HepG2 (cell line): Measurements from ENCODE around the gene TEAD4. TPM values are rescaled to one million over a fixed set of nuclear protein-coding genes. Genes with fewer than 3 reads are reported as not detected.

Experiments used
- ATAC-seq: fragments of 200-7000 bp; cut with Tn5 transposase; 3 replicates; pipeline ENCODE4 v1.9.1; 2020; ENCODE audit warnings: mild to moderate bottlenecking, moderate library complexity
- BruUV-seq: library from RNA; stranded (reverse); fragments of 400-500 nt; replicated peaks from 2 replicates; lab custom pipeline; 2021; lab: Mats Ljungman, UMichigan
- CTCF ChIA-PET: fragments of 300-600 bp; formaldehyde crosslinking; extraction: SDS; loops from one replicate; lab custom pipeline; 2021; ENCODE audit warnings: low total read pairs, inconsistent platforms, low intra/inter-chr PET ratio; lab: Yijun Ruan, JAX
- POLR2A ChIA-PET: fragments of 350-600 bp; sonication (Branson Sonifier 250); formaldehyde crosslinking; loops from one replicate; lab custom pipeline; 2020; ENCODE audit warnings: antibody characterized with exemption, inconsistent platforms; lab: Yijun Ruan, JAX
- DNase-seq: peaks from one replicate; pipeline ENCODE4 v3.0.0-alpha.2; 2015; ENCODE audit warnings: low spot score
- FAIRE-seq: peaks from 3 replicates; lab custom pipeline; 2011; peaks lifted over from hg19 to GRCh38; lab: Jason Lieb, UNC
- H2AFZ ChIP-seq: one replicate; pipeline ENCODE4 v1.6.1; 2011; ENCODE audit warnings: low read length, inconsistent platforms
- H3K27ac ChIP-seq: fragments of 300-600 bp; 3 replicates; pipeline ENCODE4 v1.8.0; 2011; ENCODE audit warnings: mixed run types, mild to moderate bottlenecking, mixed read lengths, low read length, inconsistent platforms; ENCODE audit not compliant: insufficient read depth; ENCODE audit errors: extremely low read length
- H3K27me3 ChIP-seq, 2 experiments: fragments of 200-600 bp in 1 of 2; 2 replicates in 1 of 2; 3 replicates in 1 of 2; pipeline versions ENCODE4 v1.6.0 to v1.8.0; 2011; ENCODE audit warnings: low read length in 2 of 2, mild to moderate bottlenecking in 2 of 2, moderate library complexity in 2 of 2, inconsistent platforms in 1 of 2; ENCODE audit not compliant: insufficient read depth in 2 of 2, control insufficient read depth in 1 of 2
- H3K36me3 ChIP-seq, 2 experiments: fragments of 200-600 bp in 1 of 2; replicated peaks in 1 of 2; 2 replicates in 1 of 2; 3 replicates in 1 of 2; pipeline versions ENCODE4 v1.5.1 to v1.8.0; 2011; ENCODE audit warnings: low read length in 2 of 2, inconsistent platforms in 1 of 2; ENCODE audit not compliant: insufficient read depth in 2 of 2, control insufficient read depth in 1 of 2
- H3K4me1 ChIP-seq: 2 replicates; pipeline ENCODE4 v1.5.1; 2012; ENCODE audit warnings: low read length, inconsistent platforms; ENCODE audit not compliant: insufficient read depth
- H3K4me2 ChIP-seq: 2 replicates; pipeline ENCODE4 v1.6.0; 2011; ENCODE audit warnings: low read depth, low read length, inconsistent platforms
- H3K4me3 ChIP-seq, 3 experiments: fragments of 200-600 bp in 1 of 3; sonication (generic), shearing (Covaris generic) in 1 of 3; replicated peaks in 1 of 3; 2 replicates each; pipeline ENCODE4 v1.5.1; 2011 to 2016; ENCODE audit warnings: low read length in 3 of 3, inconsistent platforms in 2 of 3, low read depth in 2 of 3, mild to moderate bottlenecking in 2 of 3, control low read depth in 1 of 3, mixed read lengths in 1 of 3; ENCODE audit not compliant: insufficient read depth in 1 of 3
- H3K79me2 ChIP-seq: one replicate; pipeline ENCODE4 v1.6.1; 2011; ENCODE audit warnings: low read length, inconsistent platforms; ENCODE audit not compliant: insufficient read depth
- H3K9ac ChIP-seq: 2 replicates; pipeline ENCODE4 v1.6.0; 2011; ENCODE audit warnings: mild to moderate bottlenecking, low read depth, low read length, inconsistent platforms; ENCODE audit not compliant: insufficient read depth
- H3K9me3 ChIP-seq: 2 replicates; pipeline ENCODE4 v1.5.1; 2012; ENCODE audit warnings: mild to moderate bottlenecking, low read length
- H4K20me1 ChIP-seq: 2 replicates; pipeline ENCODE4 v1.6.0; 2011; ENCODE audit warnings: inconsistent platforms, mild to moderate bottlenecking, low read length, moderate library complexity; ENCODE audit not compliant: insufficient read depth
- ARID5B ChIP-seq: IDR thresholded peaks from 2 replicates; pipeline ENCODE4 v1.4.0; 2020; ENCODE audit warnings: mild to moderate bottlenecking, missing genetic modification reagents
- CERS6 ChIP-seq: sonication (generic); formaldehyde crosslinking; IDR thresholded peaks from 2 replicates; pipeline ENCODE4 v1.5.0; 2020; ENCODE audit warnings: missing genetic modification reagents
- DDIT3 ChIP-seq: sonication (generic); formaldehyde crosslinking; IDR thresholded peaks from 2 replicates; pipeline ENCODE4 v1.4.0; 2020; ENCODE audit warnings: mild to moderate bottlenecking, missing genetic modification reagents
- E2F1 ChIP-seq: sonication (generic); formaldehyde crosslinking; IDR thresholded peaks from 2 replicates; pipeline ENCODE4 v1.5.0; 2020; ENCODE audit warnings: missing genetic modification reagents
- FOXP1 ChIP-seq, 2 experiments: fragments of 450-650 bp in 1 of 2; IDR thresholded peaks; 2 replicates each; pipeline ENCODE4 v1.6.1; 2017 to 2018; ENCODE audit warnings: antibody characterized with exemption in 1 of 2
- MYNN ChIP-seq: sonication (generic); formaldehyde crosslinking; IDR thresholded peaks from 2 replicates; pipeline ENCODE4 v1.4.0; 2020; ENCODE audit warnings: mild to moderate bottlenecking, low read depth, missing genetic modification reagents
- RFX1 ChIP-seq: fragments of 450-650 bp; IDR thresholded peaks from 2 replicates; pipeline ENCODE4 v1.6.1; 2017
- SATB2 ChIP-seq: sonication (generic); formaldehyde crosslinking; IDR thresholded peaks from 2 replicates; pipeline ENCODE4 v1.5.0; 2020; ENCODE audit warnings: missing genetic modification reagents
- SRF ChIP-seq: IDR thresholded peaks from 2 replicates; pipeline ENCODE4 v1.6.1; 2011; ENCODE audit warnings: mild to moderate bottlenecking, low read depth, low read length, moderate library complexity
- ZNF639 ChIP-seq: conservative IDR thresholded peaks from 2 replicates; pipeline ENCODE4 v1.6.1; 2018; ENCODE audit warnings: missing genetic modification reagents
- ZNF644 ChIP-seq: IDR thresholded peaks from 2 replicates; pipeline ENCODE4 v1.6.1; 2016; ENCODE audit warnings: low read depth
- ZNF761 ChIP-seq: sonication (generic); formaldehyde crosslinking; conservative IDR thresholded peaks from 2 replicates; pipeline ENCODE4 v1.4.0; 2020; ENCODE audit warnings: mild to moderate bottlenecking, missing genetic modification reagents
- ZSCAN21 ChIP-seq: sonication (generic); formaldehyde crosslinking; IDR thresholded peaks from 2 replicates; pipeline ENCODE4 v1.8.0; 2022; ENCODE audit warnings: mild to moderate bottlenecking, missing genetic modification reagents, moderate library complexity, borderline replicate concordance
- ZSCAN25 ChIP-seq: sonication (generic); formaldehyde crosslinking; IDR thresholded peaks from 2 replicates; pipeline ENCODE4 v1.8.0; 2022; ENCODE audit warnings: mild to moderate bottlenecking, missing genetic modification reagents
- ZZZ3 ChIP-seq: sonication (generic); formaldehyde crosslinking; IDR thresholded peaks from 2 replicates; pipeline ENCODE4 v1.4.0; 2020; ENCODE audit warnings: missing genetic modification reagents, mild to moderate bottlenecking, borderline replicate concordance
- WGBS: methylation state at CpG from one replicate; pipeline ENCODE4 v1.1.6; 2017; ENCODE audit warnings: low lambda C conversion rate; 5-methylcytosine and 5-hydroxymethylcytosine counted together
- in situ Hi-C: cut with HindIII; loops from 2 replicates; pipeline ENCODE4 v1.10.0; 2017; ENCODE audit warnings: low pct_unique_long_range_greater_than_20kb; ENCODE audit not compliant: extremely low pct_ligation_motif_present
- intact Hi-C: fragments of 100-400 bp; cut with micrococcal nuclease; formaldehyde crosslinking; loops from one replicate; pipeline ENCODE4 v1.10.0; 2022; ENCODE audit not compliant: unreplicated experiment
- polyA plus RNA-seq, 8 experiments: library from polyadenylated mRNA; depleted of rRNA in 3 of 8; stranded (reverse) in 7 of 8; unstranded in 1 of 8; fragments of >200 nt; fragmentation: Illumina TruSeq in 4 of 8; extraction: Trizol in 4 of 8; gene quantifications; 2 replicates each; pipeline versions ENCODE4 v1.2.1 to v1.2.3, GENCODE V29; 2011 to 2016; ENCODE audit warnings: low read depth in 4 of 8, missing spikeins in 1 of 8, mixed read lengths in 1 of 8; ENCODE audit not compliant: insufficient read depth in 1 of 8
- total RNA-seq, 5 experiments: library from RNA; depleted of rRNA; stranded (reverse); fragments of >200 nt; fragmentation: Illumina TruSeq; extraction: Trizol; gene quantifications; 2 replicates each; pipeline ENCODE4 v1.2.3, GENCODE V29; 2016; ENCODE audit warnings: low read depth in 1 of 5

Gene TEAD4
- total and polyA plus RNA-seq, 2 of the 13 experiments (the other 11 are each of a cell fraction or from before 2014, with no cell fraction given), result 45.0 to 69.4 TPM

GRCh38 chr12:2963154-2963759 is 4.1 kb downstream of the TEAD4 start:
- Histone ChIP-seq H3K9ac (peak overlapping the region; percentile 85), H3K4me2 (peak overlapping the region; percentile 98), H2AFZ (no peak overlapping the region), H3K27ac (peak overlapping the region; percentile 96), H3K36me3 (peaks cover 0 to 4% of the 10 kb centered on the region in 2 experiments; a peak in 1 of 5 replicates), H3K4me3 (peak overlapping the region; percentile 63 to 85 (median 63)), H3K9me3 (no peaks in the 10 kb centered on the region), H3K79me2 (peaks cover 62% of the 10 kb centered on the region), H3K4me1 (peaks cover 58% of the 10 kb centered on the region), H4K20me1 (peaks cover 10% of the 10 kb centered on the region; the same call in 1 of the 2 replicates), H3K27me3 (no peaks in the 10 kb centered on the region)
- in situ Hi-C loops (no loop called here), intact Hi-C loops (loop anchor here (5.0 kb wide), 3 partner anchors 69 to 116 kb away; partner anchors contain the start of gene TULP3)
- TSS peak; percentile 22 for BruUV-seq
- peak; percentile 100 for FAIRE-seq
- WGBS, result 0% methylated on average over 9 of the region's 9 CpGs
- CTCF ChIA-PET, result no interaction called here
- DNase-seq, result peak; percentile 96
- POLR2A ChIA-PET, result interaction anchor here (1.0 to 1.7 kb wide), 4 partner anchors 13 to 150 kb away, joined by 3 to 6 read pairs (median 5); partner anchors contain the start of genes ITFG2 and TULP3
- peak; percentile 63 for ATAC-seq
- TF ChIP-seq ZNF644 (peak; percentile 91), RFX1 (no peak), FOXP1 (IDR thresholded peaks at IDR 0.05) (no peak), FOXP1 (CRISPR knock-in tag; IDR thresholded peaks at IDR 0.05) (peak; percentile 50; the same call in 1 of the 2 replicates), ZNF639 (peak; percentile 21; the same call in 1 of the 2 replicates), MYNN (CRISPR knock-in tag) (no peak), ZSCAN21 (CRISPR knock-in tag) (no peak), CERS6 (no peak), ZSCAN25 (CRISPR knock-in tag) (peak; percentile 64), ZNF761 (CRISPR knock-in tag) (peak; percentile 51; the same call in 1 of the 2 replicates), E2F1 (CRISPR knock-in tag) (no peak), SATB2 (CRISPR knock-in tag) (no peak), DDIT3 (CRISPR knock-in tag) (no peak), ZZZ3 (no peak), ARID5B (CRISPR knock-in tag) (peak; percentile 86), SRF (no peak)
